M059J (cell line): Measurements from ENCODE around the gene HCN2. TPM values are rescaled to one million over a fixed set of nuclear protein-coding genes. Genes with fewer than 3 reads are reported as not detected.
"Not testable (repeated sequence)": the region's sequence is repeated elsewhere in the genome, so short reads cannot be mapped to it uniquely, and the experiment has no call there.

Experiments used
- DNase-seq: peaks from one replicate; pipeline ENCODE4 v3.0.0-alpha.2; 2012; ENCODE audit warnings: low read depth
- total RNA-seq: library from RNA; depleted of rRNA; stranded (reverse); fragments of >200 nt; shearing (Covaris generic); gene quantifications from 2 replicates; pipeline ENCODE4 v1.2.3, GENCODE V29; 2014

HCN2 gene
- total RNA-seq, 1 experiment from 2014 or later, result 1.4 TPM

- DNase-seq, result not testable (repeated sequence)
Measured at GRCh38 chr19:603779-604178, 14.1 kb downstream of the HCN2 start.

GRCh38 chr19:604355-604754 is 14.7 kb downstream of the HCN2 start:
- DNase-seq, result no peak

GRCh38 chr19:605061-605971 is 15.6 kb downstream of the HCN2 start:
- DNase-seq, result not testable (repeated sequence)

- no peak for DNase-seq
Measured at GRCh38 chr19:607301-608154, 17.8 kb downstream of the HCN2 start.

DNA sequence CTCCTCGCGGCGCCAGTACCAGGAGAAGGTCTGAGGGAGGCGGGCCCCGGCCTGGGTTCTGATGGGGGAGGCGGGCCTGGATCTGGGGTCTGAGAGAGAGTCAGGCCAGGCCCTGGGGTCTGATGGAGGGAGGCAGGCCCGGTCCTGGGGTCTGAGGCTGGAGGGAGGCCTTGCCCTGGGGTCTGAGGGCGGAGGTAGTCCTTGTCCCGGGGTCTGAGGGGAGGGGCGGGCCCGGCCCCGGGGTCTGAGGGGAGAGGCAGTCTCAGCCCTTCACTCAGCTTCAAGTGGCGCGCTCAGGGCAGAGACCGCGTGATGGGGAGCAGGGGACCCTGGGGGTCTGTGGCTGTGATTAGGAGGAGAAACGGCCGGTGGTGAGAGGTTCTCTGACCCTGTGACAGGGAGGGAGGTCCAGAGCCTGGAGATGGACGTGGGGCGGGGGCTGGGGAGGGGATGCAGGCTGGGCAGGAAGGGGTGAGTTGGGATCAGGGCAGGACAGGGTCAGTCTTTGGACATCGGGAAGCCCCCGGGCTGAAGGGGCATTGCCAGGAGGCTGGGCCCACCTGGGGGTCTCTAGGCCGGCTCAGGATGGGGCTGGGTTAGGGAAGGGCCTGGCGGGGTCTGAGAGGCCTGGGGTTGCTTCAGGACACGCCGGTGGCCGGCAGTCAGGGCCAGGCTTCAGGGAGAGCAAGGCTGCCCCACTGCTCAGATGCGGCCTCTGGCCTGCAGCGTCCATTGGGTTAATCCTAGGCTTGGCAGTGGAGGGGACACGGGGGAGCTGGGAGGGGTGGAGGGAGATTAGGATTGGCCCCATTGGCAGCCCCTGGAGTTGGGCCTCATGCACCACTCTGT is 18.7 kb downstream of the HCN2 start:
- no peak for DNase-seq

DNA sequence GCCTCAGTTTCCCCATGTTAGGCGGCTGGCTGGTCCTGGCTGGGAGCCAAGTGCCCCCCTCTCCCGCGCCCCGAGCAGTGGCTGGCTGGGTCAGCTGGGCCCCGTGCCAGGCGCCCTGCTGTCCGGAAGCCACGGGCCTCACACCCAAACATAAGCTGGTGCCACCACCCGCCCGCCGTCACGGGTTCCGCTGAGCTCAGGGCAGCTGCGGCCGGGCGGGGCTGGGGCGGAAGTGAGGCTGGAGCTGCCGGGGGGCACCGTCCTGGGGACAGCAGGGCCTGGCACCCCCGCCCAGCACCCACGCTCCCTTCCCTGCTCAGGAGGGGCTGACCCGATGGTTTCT is 19.3 kb downstream of the HCN2 start:
- peak; percentile 55 for DNase-seq

DNA sequence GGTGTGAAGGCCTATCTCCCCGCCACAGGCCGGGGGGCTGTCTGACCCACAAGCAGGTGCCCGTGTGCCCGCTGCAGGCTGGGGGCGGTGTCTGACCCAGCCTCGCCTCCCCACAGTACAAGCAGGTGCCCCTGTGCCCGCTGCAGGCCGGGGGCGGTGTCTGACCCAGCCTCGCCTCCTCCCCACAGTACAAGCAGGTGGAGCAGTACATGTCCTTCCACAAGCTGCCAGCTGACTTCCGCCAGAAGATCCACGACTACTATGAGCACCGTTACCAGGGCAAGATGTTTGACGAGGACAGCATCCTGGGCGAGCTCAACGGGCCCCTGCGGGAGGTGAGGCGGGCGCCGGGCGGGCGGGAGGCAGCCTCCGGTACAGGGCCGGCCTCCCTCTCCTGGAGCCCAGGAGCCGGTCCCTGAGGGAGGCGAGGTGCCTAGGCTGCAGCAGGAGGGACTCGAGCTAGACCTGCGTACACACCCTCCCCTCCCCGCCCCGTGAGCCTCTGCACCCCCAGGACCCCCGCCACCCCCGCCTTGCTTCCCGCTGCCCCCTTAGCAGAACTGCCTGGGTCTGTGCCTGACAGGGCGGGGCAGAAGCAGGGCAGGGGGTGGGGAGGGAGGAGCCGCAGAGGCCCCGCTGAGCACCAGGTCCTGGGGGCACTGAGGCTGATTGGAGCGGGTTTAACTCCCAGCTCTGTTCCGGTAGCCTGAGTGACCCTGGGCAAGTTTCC is 20.6 kb downstream of the HCN2 start:
- peak; percentile 31 for DNase-seq

- DNase-seq, result peak; percentile 93
Measured at GRCh38 chr19:610801-611480, 21.3 kb downstream of the HCN2 start.

- DNase-seq, result peak; percentile 100
Measured at GRCh38 chr19:611481-611868, 21.8 kb downstream of the HCN2 start.

DNA sequence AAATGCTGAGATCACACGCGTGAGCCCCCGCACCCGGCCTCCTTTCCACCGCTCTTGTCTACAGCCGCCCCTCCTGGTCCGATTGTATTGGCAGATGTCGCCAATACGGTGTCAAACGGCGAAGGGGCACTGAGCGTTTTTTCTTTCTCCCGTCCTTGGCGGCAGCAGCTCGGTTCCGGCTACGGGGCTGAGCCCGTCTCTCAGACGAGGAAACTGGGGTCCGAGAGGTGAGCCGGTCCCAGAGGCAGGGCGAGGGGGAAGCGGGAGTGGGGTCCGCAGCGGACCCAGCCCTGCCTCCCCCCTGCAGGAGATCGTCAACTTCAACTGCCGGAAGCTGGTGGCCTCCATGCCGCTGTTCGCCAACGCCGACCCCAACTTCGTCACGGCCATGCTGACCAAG is 23.3 kb downstream of the HCN2 start:
- no peak for DNase-seq

- no peak for DNase-seq
Measured at GRCh38 chr19:613732-614567, 24.3 kb downstream of the HCN2 start.

- no peak for DNase-seq
Measured at GRCh38 chr19:615619-616018, 25.9 kb downstream of the HCN2 start.

- no peak for DNase-seq
Measured at GRCh38 chr19:616062-616700, 26.5 kb downstream of the HCN2 start.

- DNase-seq, result no peak
Measured at GRCh38 chr19:616747-617526, 27.3 kb downstream of the HCN2 start.

DNA sequence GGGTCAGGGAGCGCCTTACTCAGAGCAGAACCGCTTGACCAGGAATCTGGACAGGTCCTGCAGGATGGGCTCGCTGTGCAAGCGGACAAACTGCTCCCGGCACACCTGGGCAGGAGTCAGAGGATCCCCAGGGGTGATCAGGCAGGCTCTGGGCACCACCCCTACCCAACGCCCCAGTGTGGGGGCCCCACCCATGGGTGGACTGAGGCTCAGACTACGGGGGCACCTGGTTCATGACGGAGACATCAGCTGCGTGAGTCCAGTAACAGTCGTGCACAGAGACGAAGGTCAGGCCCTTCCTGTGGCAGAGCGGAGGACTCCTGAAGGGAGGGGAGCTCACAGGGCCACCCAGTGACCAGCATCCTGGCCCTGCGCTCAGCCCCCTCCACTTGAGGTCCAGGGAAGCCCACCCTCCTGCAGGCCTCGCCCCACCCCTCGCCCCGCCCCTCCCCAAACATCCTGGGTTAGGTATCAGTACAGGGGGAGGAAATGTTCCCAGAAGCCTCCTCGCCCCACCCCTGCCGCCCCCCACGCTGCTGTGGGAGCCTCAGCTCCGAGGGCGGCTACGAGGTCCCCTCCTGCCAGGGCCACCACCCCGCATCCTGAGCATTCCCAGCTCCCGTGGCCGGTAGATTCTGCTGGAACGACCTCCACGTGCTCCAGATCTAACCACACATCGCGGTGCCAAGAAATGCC is 28.0 kb downstream of the HCN2 start:
- no peak for DNase-seq

DNA sequence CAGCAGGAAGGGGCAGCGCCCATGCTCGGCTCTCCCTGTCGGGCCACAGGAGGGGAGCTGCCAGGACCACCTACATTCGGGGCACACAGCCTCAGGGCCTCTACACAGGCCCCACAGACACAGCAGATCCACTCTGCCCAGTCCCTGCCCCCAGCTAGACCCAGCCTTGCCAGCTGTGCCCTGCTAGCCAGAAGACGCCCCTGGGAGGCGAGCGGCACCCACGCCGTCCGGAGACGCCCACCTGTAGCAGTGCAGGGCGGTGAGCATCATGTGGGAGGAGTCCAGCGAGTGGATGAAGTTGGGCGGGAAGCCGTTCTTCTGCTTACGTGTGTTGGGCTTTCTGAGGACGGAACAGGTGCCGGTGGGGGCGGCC is 28.6 kb downstream of the HCN2 start:
- no peak for DNase-seq

DNA sequence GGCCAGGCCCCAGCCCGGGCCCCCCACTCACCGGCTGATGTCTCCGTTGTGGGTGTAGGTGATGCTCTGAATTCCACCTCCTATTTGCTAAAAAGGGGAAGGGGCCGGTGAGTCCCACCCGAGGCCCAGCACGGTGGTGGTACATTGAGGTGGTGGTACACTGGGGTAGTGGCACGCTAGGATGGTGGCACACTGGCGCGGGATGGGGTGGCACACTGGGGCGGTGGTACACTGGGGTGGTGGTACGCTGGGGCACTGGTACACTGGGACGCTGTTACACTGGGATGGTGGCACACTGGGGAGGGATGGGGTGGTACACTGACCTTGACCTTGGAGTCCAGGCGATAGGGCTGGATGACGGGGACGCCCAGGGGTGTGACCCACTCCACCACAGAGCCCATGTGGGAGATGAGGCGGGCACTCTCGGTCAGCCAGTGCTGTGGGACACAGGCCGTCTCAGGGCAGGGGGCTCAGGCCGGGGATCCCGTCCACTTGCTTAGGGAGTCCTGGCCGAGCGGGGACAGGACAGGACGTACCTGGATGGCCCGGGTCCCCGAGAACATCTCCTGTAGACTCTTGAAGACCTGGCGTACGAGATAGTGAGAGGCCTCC is 29.1 kb downstream of the HCN2 start:
- no peak for DNase-seq
